ENCODE data around the gene PLEKHH1.

PLEKHH1 gene

GRCh38 chr14:67554341-67554740, 21.3 kb downstream of the PLEKHH1 start:
- H3K4me3 ChIP-seq (replicated peaks; ENCODE audit: low read depth, low read length), result no peak overlapping the region
- no peak for TF ChIP-seq CTCF (IDR thresholded peaks at IDR 0.05; ENCODE audit: insufficient read depth, low read length, poor library complexity, severe bottlenecking)
- no peak for DNase-seq (ENCODE audit: extremely low read depth, insufficient read length)
- H3K27me3 ChIP-seq (replicated peaks; ENCODE audit: control insufficient read depth, insufficient read depth, low read length), result no peaks in the 10 kb centered on the region; the same call in none of the 2 replicates
- no peaks in the 10 kb centered on the region for H3K36me3 ChIP-seq (ENCODE audit: control insufficient read depth, insufficient read depth, low read length)

GRCh38 chr14:67555518-67556090, 22.5 kb downstream of the PLEKHH1 start:
- no peak for TF ChIP-seq CTCF (IDR thresholded peaks at IDR 0.05; ENCODE audit: insufficient read depth, low read length, poor library complexity, severe bottlenecking)
- no peak overlapping the region for H3K4me3 ChIP-seq (replicated peaks; ENCODE audit: low read depth, low read length)
- DNase-seq (ENCODE audit: extremely low read depth, insufficient read length), result no peak
- no peaks in the 10 kb centered on the region for H3K36me3 ChIP-seq (ENCODE audit: control insufficient read depth, insufficient read depth, low read length)
- H3K27me3 ChIP-seq (replicated peaks; ENCODE audit: control insufficient read depth, insufficient read depth, low read length), result no peaks in the 10 kb centered on the region; the same call in none of the 2 replicates

GRCh38 chr14:67556671-67557070, 23.6 kb downstream of the PLEKHH1 start:
- no peak for TF ChIP-seq CTCF (IDR thresholded peaks at IDR 0.05; ENCODE audit: insufficient read depth, low read length, poor library complexity, severe bottlenecking)
- H3K4me3 ChIP-seq (replicated peaks; ENCODE audit: low read depth, low read length), result no peak overlapping the region

GRCh38 chr14:67557118-67557517, 24.0 kb downstream of the PLEKHH1 start:
- no peak overlapping the region for H3K4me3 ChIP-seq (replicated peaks; ENCODE audit: low read depth, low read length)
- DNase-seq (ENCODE audit: extremely low read depth, insufficient read length), result no peak
- no peaks in the 10 kb centered on the region; the same call in none of the 2 replicates for H3K27me3 ChIP-seq (replicated peaks; ENCODE audit: control insufficient read depth, insufficient read depth, low read length)
- no peak for TF ChIP-seq CTCF (IDR thresholded peaks at IDR 0.05; ENCODE audit: insufficient read depth, low read length, poor library complexity, severe bottlenecking)
- H3K36me3 ChIP-seq (ENCODE audit: control insufficient read depth, insufficient read depth, low read length), result no peaks in the 10 kb centered on the region

More at GRCh38 chr14:67556671-67557070, 23.6 kb downstream of the PLEKHH1 start:
- Histone ChIP-seq H3K36me3 (ENCODE audit: control insufficient read depth, insufficient read depth, low read length) (no peaks in the 10 kb centered on the region), H3K27me3 (replicated peaks; ENCODE audit: control insufficient read depth, insufficient read depth, low read length) (no peaks in the 10 kb centered on the region; the same call in none of the 2 replicates)
- DNase-seq (ENCODE audit: extremely low read depth, insufficient read length), result no peak

GRCh38 chr14:67557656-67558055, 24.6 kb downstream of the PLEKHH1 start:
- DNase-seq (ENCODE audit: extremely low read depth, insufficient read length), result no peak
- Histone ChIP-seq H3K36me3 (ENCODE audit: control insufficient read depth, insufficient read depth, low read length) (no peaks in the 10 kb centered on the region), H3K27me3 (replicated peaks; ENCODE audit: control insufficient read depth, insufficient read depth, low read length) (no peaks in the 10 kb centered on the region; the same call in none of the 2 replicates), H3K4me3 (replicated peaks; ENCODE audit: low read depth, low read length) (no peak overlapping the region)
- no peak for TF ChIP-seq CTCF (IDR thresholded peaks at IDR 0.05; ENCODE audit: insufficient read depth, low read length, poor library complexity, severe bottlenecking)

- H3K4me3 ChIP-seq (replicated peaks; ENCODE audit: low read depth, low read length), result no peak overlapping the region
- H3K27me3 ChIP-seq (replicated peaks; ENCODE audit: control insufficient read depth, insufficient read depth, low read length), result no peaks in the 10 kb centered on the region; the same call in none of the 2 replicates
- no peak for DNase-seq (ENCODE audit: extremely low read depth, insufficient read length)
- TF ChIP-seq CTCF (IDR thresholded peaks at IDR 0.05; ENCODE audit: insufficient read depth, low read length, poor library complexity, severe bottlenecking), result no peak
- H3K36me3 ChIP-seq (ENCODE audit: control insufficient read depth, insufficient read depth, low read length), result no peaks in the 10 kb centered on the region
Observed at GRCh38 chr14:67559639-67560038, 26.5 kb downstream of the PLEKHH1 start.
